OCI-LY1 (cell line): Measurements from ENCODE around the gene C8A.

Experiments
- EZH2 ChIP-seq: fragments of 200-600 bp; sonication (generic), shearing (Covaris generic); IDR thresholded peaks from 2 replicates; pipeline ENCODE4 v1.8.0; 2017; ENCODE audit warnings: borderline replicate concordance, mixed run types, mild to moderate bottlenecking, antibody characterized with exemption, low read length, moderate library complexity, mixed read lengths
- TF ChIP-seq, protein P1 (sequence below): fragments of 200-600 bp; sonication (generic), shearing (Covaris generic); IDR thresholded peaks from 2 replicates; pipeline ENCODE4 v1.5.1; 2017; ENCODE audit warnings: mild to moderate bottlenecking, antibody characterized with exemption, low read length, moderate library complexity, mixed read lengths

DNA sequence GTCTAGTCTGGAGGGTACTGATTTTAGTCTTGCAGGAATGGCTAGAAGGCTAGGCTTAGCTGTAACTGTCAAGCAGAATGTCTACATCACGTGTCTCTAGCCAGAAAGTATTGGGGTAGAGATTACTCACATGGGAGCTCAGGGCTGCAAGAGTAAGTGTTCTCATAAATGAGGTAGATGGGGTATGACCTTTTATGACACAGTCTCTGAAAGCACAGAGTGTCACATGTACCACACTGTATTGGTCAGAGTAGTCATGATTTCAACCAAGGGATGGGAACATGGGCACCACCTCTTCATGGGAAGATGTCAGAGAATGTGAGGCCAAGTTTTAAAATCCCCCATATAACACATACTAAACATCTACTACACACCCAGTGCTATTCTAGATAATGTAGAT, 38.3 kb upstream of the C8A start:
- TF ChIP-seq, protein P1, sequence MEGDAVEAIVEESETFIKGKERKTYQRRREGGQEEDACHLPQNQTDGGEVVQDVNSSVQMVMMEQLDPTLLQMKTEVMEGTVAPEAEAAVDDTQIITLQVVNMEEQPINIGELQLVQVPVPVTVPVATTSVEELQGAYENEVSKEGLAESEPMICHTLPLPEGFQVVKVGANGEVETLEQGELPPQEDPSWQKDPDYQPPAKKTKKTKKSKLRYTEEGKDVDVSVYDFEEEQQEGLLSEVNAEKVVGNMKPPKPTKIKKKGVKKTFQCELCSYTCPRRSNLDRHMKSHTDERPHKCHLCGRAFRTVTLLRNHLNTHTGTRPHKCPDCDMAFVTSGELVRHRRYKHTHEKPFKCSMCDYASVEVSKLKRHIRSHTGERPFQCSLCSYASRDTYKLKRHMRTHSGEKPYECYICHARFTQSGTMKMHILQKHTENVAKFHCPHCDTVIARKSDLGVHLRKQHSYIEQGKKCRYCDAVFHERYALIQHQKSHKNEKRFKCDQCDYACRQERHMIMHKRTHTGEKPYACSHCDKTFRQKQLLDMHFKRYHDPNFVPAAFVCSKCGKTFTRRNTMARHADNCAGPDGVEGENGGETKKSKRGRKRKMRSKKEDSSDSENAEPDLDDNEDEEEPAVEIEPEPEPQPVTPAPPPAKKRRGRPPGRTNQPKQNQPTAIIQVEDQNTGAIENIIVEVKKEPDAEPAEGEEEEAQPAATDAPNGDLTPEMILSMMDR = no peak
- TF ChIP-seq EZH2 = no peak
